ENCODE results near the gene MYOM3. TPM values are rescaled to one million over a fixed set of nuclear protein-coding genes. Genes with fewer than 3 reads are reported as not detected.
A peak's percentile ranks its signal among the peaks of the same experiment; 100 is the strongest.

The MYOM3 gene
- 0.25 TPM for total RNA-seq

DNA sequence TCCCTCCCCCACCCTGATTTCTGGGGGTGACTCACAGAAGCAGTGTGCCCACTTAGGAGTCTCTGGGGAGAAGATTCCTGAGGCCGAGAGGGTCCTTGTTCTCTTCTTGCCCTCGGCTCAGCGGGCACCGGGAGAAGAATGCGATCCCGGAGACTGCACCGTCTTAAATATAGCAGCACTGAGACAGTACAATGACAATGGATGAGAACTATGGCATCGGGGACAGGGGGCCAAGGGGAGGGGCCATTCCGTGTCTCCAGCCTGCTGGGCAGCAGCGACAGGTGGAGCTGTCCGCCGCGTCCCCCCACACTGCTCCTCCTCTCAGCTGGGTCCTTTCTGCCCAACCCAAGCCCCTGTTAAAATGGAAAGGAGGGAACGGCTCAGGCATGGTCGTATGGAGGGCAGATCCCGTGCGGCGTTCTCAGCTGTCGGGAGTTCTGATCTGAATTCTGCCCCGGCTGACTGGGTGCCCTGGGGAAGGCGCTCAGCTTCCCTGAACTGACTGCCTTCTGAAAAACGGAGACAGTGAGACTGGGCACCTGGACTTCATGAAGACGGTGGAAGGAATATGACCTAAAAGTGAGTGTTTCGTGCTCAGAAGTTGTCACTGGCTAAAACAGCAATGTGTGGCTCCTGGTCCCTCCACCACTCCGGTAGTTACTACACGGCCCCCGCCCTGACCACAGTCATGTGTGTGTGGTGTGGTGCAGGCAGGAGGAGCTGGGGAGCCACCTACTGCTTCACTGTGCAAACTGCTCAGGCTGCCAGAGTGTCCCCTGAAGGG lies at the start of gene MYOM3:
Gene MYOM3, minus strand, starts transcription at position 140 of the 784 bp plus-strand sequence. CDS start 3,499 bp downstream, outside the sequence.
- Histone ChIP-seq H3K4me3 (peak within 1 kb of the TSS; percentile 29 to 36), H3K36me3 (no peaks in the 10 kb centered on the region), H3K4me1 (peaks cover 39% of the 10 kb centered on the region), H3K27ac (peak within 1 kb of the TSS; percentile 41), H3K27me3 (no peaks in the 10 kb centered on the region), H3K9me3 (no peaks in the 10 kb centered on the region)
- intact Hi-C loops (cut with DNase I): no loop called here
- no peak for DNase-seq (ENCODE audit: extremely low spot score in 2 of 2)
- TF ChIP-seq POLR2A (IDR thresholded peaks at IDR 0.05): no peak
- TF ChIP-seq, protein P1, sequence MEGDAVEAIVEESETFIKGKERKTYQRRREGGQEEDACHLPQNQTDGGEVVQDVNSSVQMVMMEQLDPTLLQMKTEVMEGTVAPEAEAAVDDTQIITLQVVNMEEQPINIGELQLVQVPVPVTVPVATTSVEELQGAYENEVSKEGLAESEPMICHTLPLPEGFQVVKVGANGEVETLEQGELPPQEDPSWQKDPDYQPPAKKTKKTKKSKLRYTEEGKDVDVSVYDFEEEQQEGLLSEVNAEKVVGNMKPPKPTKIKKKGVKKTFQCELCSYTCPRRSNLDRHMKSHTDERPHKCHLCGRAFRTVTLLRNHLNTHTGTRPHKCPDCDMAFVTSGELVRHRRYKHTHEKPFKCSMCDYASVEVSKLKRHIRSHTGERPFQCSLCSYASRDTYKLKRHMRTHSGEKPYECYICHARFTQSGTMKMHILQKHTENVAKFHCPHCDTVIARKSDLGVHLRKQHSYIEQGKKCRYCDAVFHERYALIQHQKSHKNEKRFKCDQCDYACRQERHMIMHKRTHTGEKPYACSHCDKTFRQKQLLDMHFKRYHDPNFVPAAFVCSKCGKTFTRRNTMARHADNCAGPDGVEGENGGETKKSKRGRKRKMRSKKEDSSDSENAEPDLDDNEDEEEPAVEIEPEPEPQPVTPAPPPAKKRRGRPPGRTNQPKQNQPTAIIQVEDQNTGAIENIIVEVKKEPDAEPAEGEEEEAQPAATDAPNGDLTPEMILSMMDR (IDR thresholded peaks at IDR 0.05): peak in 2 of 3 experiments; percentile 5 to 34

DNA sequence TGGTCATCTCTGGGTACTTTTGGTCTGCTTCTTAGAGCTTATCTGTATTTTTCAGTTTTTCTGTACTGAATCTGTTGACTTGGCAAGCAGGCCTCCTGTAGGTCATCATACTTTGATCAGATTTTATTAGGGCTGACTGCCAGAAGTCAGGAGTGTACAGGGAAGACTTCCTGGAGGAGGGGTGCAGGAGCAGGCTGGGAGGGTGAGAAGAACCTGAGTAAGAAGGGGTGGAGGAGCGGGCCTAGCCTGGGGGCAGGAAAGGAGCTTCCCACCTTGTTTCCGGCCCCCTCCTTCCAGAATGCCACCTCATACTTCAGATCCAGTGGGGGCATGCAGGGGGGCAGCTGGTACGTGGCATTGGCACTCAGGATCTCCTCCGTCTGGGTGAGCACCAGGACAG lies 49.3 kb upstream of the MYOM3 start:
- no peak for DNase-seq (ENCODE audit: extremely low spot score in 2 of 2)
- no peak overlapping the region for H3K4me3 ChIP-seq
- no peak overlapping the region for H3K27ac ChIP-seq
- H3K36me3 ChIP-seq: no peaks in the 10 kb centered on the region
- TF ChIP-seq POLR2A (IDR thresholded peaks at IDR 0.05): no peak
- TF ChIP-seq, protein P1 (IDR thresholded peaks at IDR 0.05): no peak
- TF ChIP-seq POLR2AphosphoS5 (IDR thresholded peaks at IDR 0.05; ENCODE audit: insufficient read depth in 1 of 2, low read depth in 1 of 2): no peak
- intact Hi-C loops (cut with DNase I): no loop called here
- no peaks in the 10 kb centered on the region for H3K9me3 ChIP-seq
- no peaks in the 10 kb centered on the region for H3K4me1 ChIP-seq
- H3K27me3 ChIP-seq: no peaks in the 10 kb centered on the region

DNA sequence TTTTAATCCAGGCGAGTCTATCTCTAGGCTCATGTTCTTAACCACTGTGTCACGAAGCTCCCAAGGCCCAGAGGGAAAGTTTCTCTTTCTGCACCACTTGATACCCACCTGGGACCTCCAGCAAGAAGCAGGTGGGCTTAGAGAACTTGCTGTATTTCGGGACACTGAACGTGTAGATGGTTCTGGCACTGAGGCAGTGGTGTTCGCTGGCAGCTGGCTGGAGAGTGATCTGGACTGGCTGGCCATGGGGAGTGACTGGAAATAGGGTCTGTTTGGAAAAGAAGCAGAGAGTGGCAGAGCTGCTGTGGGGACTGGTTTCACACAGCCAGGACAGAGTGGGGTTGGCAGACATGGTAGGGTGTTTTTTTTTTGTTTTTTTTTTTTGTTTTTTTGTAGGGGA lies 47.4 kb upstream of the MYOM3 start:
- no peaks in the 10 kb centered on the region for H3K4me1 ChIP-seq
- intact Hi-C loops (cut with DNase I): no loop called here
- no peak overlapping the region for H3K27ac ChIP-seq
- H3K36me3 ChIP-seq: no peaks in the 10 kb centered on the region
- no peak overlapping the region for H3K4me3 ChIP-seq
- no peaks in the 10 kb centered on the region for H3K9me3 ChIP-seq
- no peaks in the 10 kb centered on the region for H3K27me3 ChIP-seq
- no peak for DNase-seq (ENCODE audit: extremely low spot score in 2 of 2)
- no peak for TF ChIP-seq POLR2AphosphoS5 (IDR thresholded peaks at IDR 0.05; ENCODE audit: insufficient read depth in 1 of 2, low read depth in 1 of 2)
- TF ChIP-seq, protein P1 (IDR thresholded peaks at IDR 0.05): no peak
- TF ChIP-seq POLR2A (IDR thresholded peaks at IDR 0.05): no peak

DNA sequence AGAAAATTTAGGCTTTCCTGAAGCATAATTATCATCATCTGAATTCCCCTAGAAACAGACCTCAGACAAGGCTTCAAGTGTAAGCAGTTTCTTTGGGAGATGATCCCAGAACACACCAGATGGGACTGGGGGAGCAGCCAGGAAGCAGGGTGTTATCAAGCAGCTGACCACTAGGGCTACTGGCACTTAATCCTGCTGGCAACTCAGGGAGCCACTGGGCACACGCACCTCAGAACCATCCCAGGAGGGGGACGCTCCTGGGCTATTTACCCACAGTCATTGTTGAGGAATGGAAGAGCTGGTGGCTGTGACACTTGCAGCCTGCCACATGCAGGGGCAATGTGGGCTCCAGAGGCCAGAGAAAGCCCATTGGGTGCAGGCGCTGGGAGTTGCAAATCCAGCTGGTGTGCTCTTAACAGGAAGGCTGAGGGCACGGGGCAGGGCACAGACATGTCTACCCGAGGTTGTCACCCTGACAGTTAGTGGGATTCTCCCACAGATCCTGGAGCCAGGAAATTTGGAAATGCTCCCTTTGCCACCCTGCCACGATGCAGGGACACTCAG lies 46.1 kb upstream of the MYOM3 start:
- H3K27ac ChIP-seq: no peak overlapping the region
- H3K4me1 ChIP-seq: no peaks in the 10 kb centered on the region
- no peak overlapping the region for H3K4me3 ChIP-seq
- TF ChIP-seq POLR2A (IDR thresholded peaks at IDR 0.05) (no peak), POLR2AphosphoS5 (IDR thresholded peaks at IDR 0.05; ENCODE audit: insufficient read depth in 1 of 2, low read depth in 1 of 2) (no peak)
- TF ChIP-seq, protein P1 (IDR thresholded peaks at IDR 0.05): no peak
- no peaks in the 10 kb centered on the region for H3K9me3 ChIP-seq
- no peak for DNase-seq (ENCODE audit: extremely low spot score in 2 of 2)
- intact Hi-C loops (cut with DNase I): no loop called here
- H3K27me3 ChIP-seq: no peaks in the 10 kb centered on the region
- H3K36me3 ChIP-seq: no peaks in the 10 kb centered on the region

Measured in vagina (tissue), 2 donors.